ENCODE results near the gene KRTAP10-4. TPM values are rescaled to one million over a fixed set of nuclear protein-coding genes. Genes with fewer than 3 reads are reported as not detected.

KRTAP10-4 gene
- total and polyA plus RNA-seq, 2 of the 4 experiments (the other 2 are of a cell fraction): not detected

GRCh38 chr21:44590311-44590721 lies 16.8 kb downstream of the KRTAP10-4 start:
- ChIA-PET CTCF (no interaction called here), POLR2A (ENCODE audit: unreplicated experiment) (no interaction called here)
- H3K27ac ChIP-seq (ENCODE audit: insufficient read depth, low read length): no peak overlapping the region
- no peak overlapping the region for H2AFZ ChIP-seq (replicated peaks; ENCODE audit: low read length, poor library complexity)
- no peak overlapping the region for H3K4me3 ChIP-seq (ENCODE audit: insufficient read depth, low read depth, low read length)
- in situ Hi-C loops (cut with MboI; ENCODE audit: low sequenced_read_pairs) (no loop called here), dilution Hi-C loops (cut with HindIII; ENCODE audit: low sequenced_read_pairs, unreplicated experiment) (no loop called here), intact Hi-C loops (cut with micrococcal nuclease) (no loop called here)
- H2BK15ac ChIP-seq (ENCODE audit: low read depth, low read length): no peak overlapping the region
- H3K4me2 ChIP-seq (ENCODE audit: low read depth, low read length): no peak overlapping the region
- no peaks in the 10 kb centered on the region for H3K36me3 ChIP-seq (ENCODE audit: control insufficient read depth, insufficient read depth, low read length)
- H3K4me1 ChIP-seq (ENCODE audit: control insufficient read depth, insufficient read depth, low read length): no peaks in the 10 kb centered on the region
- H4K5ac ChIP-seq (ENCODE audit: low read depth, low read length): no peak overlapping the region
- no peak overlapping the region for H3K18ac ChIP-seq (ENCODE audit: low read depth, low read length)
- ATAC-seq (ENCODE audit: low read depth) (no peak), DNase-seq (no peak)
- no peak overlapping the region for H4K8ac ChIP-seq (ENCODE audit: low read depth in 2 of 2, low read length in 2 of 2)
- TF ChIP-seq RAD21 (IDR thresholded peaks at IDR 0.05; ENCODE audit: low read length) (no peak), MAFK (IDR thresholded peaks at IDR 0.05; ENCODE audit: low read depth, low read length) (no peak), CHD1 (IDR thresholded peaks at IDR 0.05; ENCODE audit: low read depth, low read length) (no peak), MXI1 (IDR thresholded peaks at IDR 0.05; ENCODE audit: borderline replicate concordance, low read depth, low read length) (no peak), CEBPB (IDR thresholded peaks at IDR 0.05; ENCODE audit: low read depth, low read length) (no peak), FOS (IDR thresholded peaks at IDR 0.05; ENCODE audit: low read depth, low read length) (no peak), SMC3 (IDR thresholded peaks at IDR 0.05; ENCODE audit: low read depth, low read length) (no peak), CTCF (conservative IDR thresholded peaks at IDR 0.05; ENCODE audit: low read depth, low read length) (no peak), RCOR1 (IDR thresholded peaks at IDR 0.05; ENCODE audit: insufficient replicate concordance, low read length) (no peak), RFX5 (IDR thresholded peaks at IDR 0.05; ENCODE audit: low read depth, low read length) (no peak), MAZ (IDR thresholded peaks at IDR 0.05; ENCODE audit: borderline replicate concordance, low read depth, low read length) (no peak), POLR2A (IDR thresholded peaks at IDR 0.05; ENCODE audit: low read depth, low read length) (no peak)
- TF ChIP-seq, protein P1, sequence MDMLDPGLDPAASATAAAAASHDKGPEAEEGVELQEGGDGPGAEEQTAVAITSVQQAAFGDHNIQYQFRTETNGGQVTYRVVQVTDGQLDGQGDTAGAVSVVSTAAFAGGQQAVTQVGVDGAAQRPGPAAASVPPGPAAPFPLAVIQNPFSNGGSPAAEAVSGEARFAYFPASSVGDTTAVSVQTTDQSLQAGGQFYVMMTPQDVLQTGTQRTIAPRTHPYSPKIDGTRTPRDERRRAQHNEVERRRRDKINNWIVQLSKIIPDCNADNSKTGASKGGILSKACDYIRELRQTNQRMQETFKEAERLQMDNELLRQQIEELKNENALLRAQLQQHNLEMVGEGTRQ (IDR thresholded peaks at IDR 0.05; ENCODE audit: low read depth, low read length): no peak
- H3K56ac ChIP-seq (ENCODE audit: extremely low read depth, insufficient read depth, low read length): no peak overlapping the region
- no peak overlapping the region for H3K4ac ChIP-seq (ENCODE audit: low read depth, low read length)
- H2BK20ac ChIP-seq (ENCODE audit: low read depth, low read length): no peak overlapping the region
- no peak overlapping the region for H4K91ac ChIP-seq (ENCODE audit: insufficient read depth, low read depth, low read length)
- H2AK9ac ChIP-seq (replicated peaks; ENCODE audit: low read depth, low read length, poor library complexity): no peak overlapping the region
- H2BK5ac ChIP-seq (ENCODE audit: low read depth, low read length, poor library complexity, severe bottlenecking): no peak overlapping the region
- no peaks in the 10 kb centered on the region for H3K9me1 ChIP-seq (ENCODE audit: insufficient read depth, low read length)
- H2AK5ac ChIP-seq (ENCODE audit: low read depth, low read length): no peak overlapping the region
- H3K9ac ChIP-seq (ENCODE audit: low read depth, low read length): no peak overlapping the region
- BruUV-seq (replicated peaks): no TSS peak
- H3K23ac ChIP-seq (ENCODE audit: low read depth, low read length): no peak overlapping the region
- H2BK120ac ChIP-seq (ENCODE audit: low read depth, low read length): no peak overlapping the region
- no peaks in the 10 kb centered on the region; the same call in 1 of the 2 replicates for H3K9me3 ChIP-seq (ENCODE audit: control insufficient read depth, insufficient read depth, low read length)
- WGBS, 2 experiments (ENCODE audit: extremely low coverage in 2 of 2, insufficient read length in 1 of 2): no CpG with 5 or more reads among the region's 10 CpGs
- H3K27me3 ChIP-seq (ENCODE audit: control insufficient read depth, insufficient read depth, low read length): peaks cover 4% of the 10 kb centered on the region; the same call in 1 of the 2 replicates
- no peak overlapping the region for H3K14ac ChIP-seq (replicated peaks; ENCODE audit: low read depth, low read length)
- H4K20me1 ChIP-seq (ENCODE audit: insufficient read depth, low read length): no peaks in the 10 kb centered on the region
- H3K79me1 ChIP-seq (ENCODE audit: low read depth in 1 of 2, low read length in 2 of 2): no peaks in the 10 kb centered on the region

All from IMR-90 (cell line).